DOHH2 (cell line): ENCODE data around the gene KCP.

Experiments used
- H3F3A ChIP-seq: fragments of 200-600 bp; sonication (generic), shearing (Covaris generic); 2 replicates; pipeline ENCODE4 v1.6.0; 2016; ENCODE audit warnings: antibody characterized with exemption, mild to moderate bottlenecking; ENCODE audit not compliant: control insufficient read depth, insufficient read depth
- H3K27ac ChIP-seq: fragments of 200-600 bp; sonication (generic); 2 replicates; pipeline ENCODE4 v1.5.1; 2014; ENCODE audit warnings: low read depth, mild to moderate bottlenecking, low read length, moderate library complexity
- H3K27me3 ChIP-seq: fragments of 200-600 bp; sonication (generic); 2 replicates; pipeline ENCODE4 v1.6.1; 2014; ENCODE audit warnings: mild to moderate bottlenecking, low read length, mixed read lengths; ENCODE audit not compliant: control insufficient read depth
- H3K36me3 ChIP-seq: fragments of 200-600 bp; sonication (generic); 2 replicates; pipeline ENCODE4 v1.6.1; 2014; ENCODE audit warnings: mild to moderate bottlenecking, low read length, moderate library complexity, mixed read lengths; ENCODE audit not compliant: control insufficient read depth
- H3K4me1 ChIP-seq: fragments of 200-600 bp; sonication (generic); 2 replicates; pipeline ENCODE4 v1.6.1; 2014; ENCODE audit warnings: mild to moderate bottlenecking, low read length, mixed read lengths; ENCODE audit not compliant: control insufficient read depth
- H3K4me2 ChIP-seq: fragments of 200-600 bp; sonication (generic); 2 replicates; pipeline ENCODE4 v1.6.0; 2014; ENCODE audit warnings: mild to moderate bottlenecking, low read length, moderate library complexity
- H3K4me3 ChIP-seq: fragments of 200-600 bp; sonication (generic); 2 replicates; pipeline ENCODE4 v1.5.1; 2014; ENCODE audit warnings: mild to moderate bottlenecking, low read length, mixed read lengths
- H3K79me2 ChIP-seq: fragments of 200-600 bp; sonication (generic); 2 replicates; pipeline ENCODE4 v1.6.1; 2014; ENCODE audit warnings: mild to moderate bottlenecking, low read length, mixed read lengths; ENCODE audit not compliant: control insufficient read depth
- H3K9me2 ChIP-seq: fragments of 200-600 bp; sonication (generic); replicated peaks from 2 replicates; pipeline ENCODE4 v1.6.1; 2014; ENCODE audit warnings: mild to moderate bottlenecking, low read length, mixed read lengths; ENCODE audit not compliant: control insufficient read depth
- H3K9me3 ChIP-seq: fragments of 200-600 bp; sonication (generic); 2 replicates; pipeline ENCODE4 v1.6.1; 2014; ENCODE audit warnings: antibody characterized with exemption, low read length, mixed read lengths; ENCODE audit not compliant: control insufficient read depth, insufficient read depth
- H4K20me1 ChIP-seq: fragments of 200-600 bp; sonication (generic); 2 replicates; pipeline ENCODE4 v1.6.0; 2014; ENCODE audit warnings: low read depth, mild to moderate bottlenecking, antibody characterized with exemption, low read length, moderate library complexity; ENCODE audit not compliant: control insufficient read depth, insufficient read depth
- EZH2phosphoT487 ChIP-seq: fragments of 200-600 bp; sonication (generic); IDR thresholded peaks from 2 replicates; pipeline ENCODE4 v1.6.1; 2017; ENCODE audit warnings: borderline replicate concordance, mild to moderate bottlenecking, antibody characterized with exemption, low read length, moderate library complexity, mixed read lengths
- TF ChIP-seq, protein P1 (sequence below): fragments of 200-600 bp; sonication (generic); IDR thresholded peaks from one replicate; pipeline ENCODE4 v1.5.1; 2014; ENCODE audit warnings: antibody characterized with exemption, mild to moderate bottlenecking, low read depth, low read length; ENCODE audit not compliant: poor library complexity, severe bottlenecking

The KCP gene

DNA sequence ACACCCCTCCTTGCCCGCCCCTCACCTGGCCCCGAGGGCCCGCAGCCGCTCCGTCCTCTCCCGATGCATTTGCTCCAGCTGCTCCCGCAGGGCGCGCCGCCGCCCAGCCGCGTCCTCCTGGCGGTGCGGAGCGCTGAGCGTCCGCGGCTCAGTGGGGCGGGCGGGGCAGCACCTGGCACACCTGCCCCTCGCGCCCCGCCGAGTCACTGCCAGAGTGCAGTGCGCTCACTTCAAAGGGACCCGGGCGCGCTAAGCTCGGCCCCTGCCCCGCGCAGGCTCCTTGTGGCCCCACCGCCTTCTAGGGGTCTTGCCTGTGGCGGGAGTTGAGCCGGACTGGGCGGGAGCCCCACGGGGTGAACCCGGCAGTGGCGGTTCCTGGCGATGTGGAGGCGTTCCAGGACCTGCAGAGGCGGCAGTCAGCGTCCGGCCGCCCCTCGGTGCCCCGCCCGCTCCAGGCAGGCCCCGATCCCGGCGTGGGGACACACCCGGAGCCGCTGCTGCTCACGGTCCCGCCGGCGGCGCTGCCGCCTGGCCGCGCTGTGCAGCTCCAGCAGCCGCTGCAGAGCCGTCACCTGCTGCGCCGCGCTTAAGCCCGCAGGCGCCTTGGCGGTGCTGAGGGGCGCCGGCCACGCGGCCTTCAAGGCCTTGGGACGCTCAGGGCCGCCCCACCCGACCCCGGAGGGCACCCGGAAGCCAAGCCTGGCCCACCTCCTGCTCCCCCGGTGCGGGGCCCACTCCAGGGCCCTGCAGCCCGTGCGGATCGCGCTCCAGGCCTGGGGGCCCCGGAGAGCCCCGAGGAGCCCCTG lies 41.2 kb downstream of the KCP start:
- H3K4me2 ChIP-seq = peak overlapping the region; percentile 85
- H3K36me3 ChIP-seq = peaks cover 24% of the 10 kb centered on the region
- peaks cover 9% of the 10 kb centered on the region for H3F3A ChIP-seq
- H3K9me2 ChIP-seq = no peaks in the 10 kb centered on the region
- TF ChIP-seq, protein P1, sequence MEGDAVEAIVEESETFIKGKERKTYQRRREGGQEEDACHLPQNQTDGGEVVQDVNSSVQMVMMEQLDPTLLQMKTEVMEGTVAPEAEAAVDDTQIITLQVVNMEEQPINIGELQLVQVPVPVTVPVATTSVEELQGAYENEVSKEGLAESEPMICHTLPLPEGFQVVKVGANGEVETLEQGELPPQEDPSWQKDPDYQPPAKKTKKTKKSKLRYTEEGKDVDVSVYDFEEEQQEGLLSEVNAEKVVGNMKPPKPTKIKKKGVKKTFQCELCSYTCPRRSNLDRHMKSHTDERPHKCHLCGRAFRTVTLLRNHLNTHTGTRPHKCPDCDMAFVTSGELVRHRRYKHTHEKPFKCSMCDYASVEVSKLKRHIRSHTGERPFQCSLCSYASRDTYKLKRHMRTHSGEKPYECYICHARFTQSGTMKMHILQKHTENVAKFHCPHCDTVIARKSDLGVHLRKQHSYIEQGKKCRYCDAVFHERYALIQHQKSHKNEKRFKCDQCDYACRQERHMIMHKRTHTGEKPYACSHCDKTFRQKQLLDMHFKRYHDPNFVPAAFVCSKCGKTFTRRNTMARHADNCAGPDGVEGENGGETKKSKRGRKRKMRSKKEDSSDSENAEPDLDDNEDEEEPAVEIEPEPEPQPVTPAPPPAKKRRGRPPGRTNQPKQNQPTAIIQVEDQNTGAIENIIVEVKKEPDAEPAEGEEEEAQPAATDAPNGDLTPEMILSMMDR = peak; percentile 25
- TF ChIP-seq EZH2phosphoT487 = peak; percentile 68; the same call in 1 of the 2 replicates
- 0 out of 2 replicates have a peak, but pooled peaks cover 5% of the 10 kb centered on the region for H4K20me1 ChIP-seq
- H3K9me3 ChIP-seq = no peaks in the 10 kb centered on the region
- H3K79me2 ChIP-seq = peaks cover 10% of the 10 kb centered on the region
- peaks cover 6% of the 10 kb centered on the region for H3K27me3 ChIP-seq
- peak overlapping the region; percentile 72 for H3K4me3 ChIP-seq
- H3K4me1 ChIP-seq = peaks cover 38% of the 10 kb centered on the region
- H3K27ac ChIP-seq = no peak overlapping the region

DNA sequence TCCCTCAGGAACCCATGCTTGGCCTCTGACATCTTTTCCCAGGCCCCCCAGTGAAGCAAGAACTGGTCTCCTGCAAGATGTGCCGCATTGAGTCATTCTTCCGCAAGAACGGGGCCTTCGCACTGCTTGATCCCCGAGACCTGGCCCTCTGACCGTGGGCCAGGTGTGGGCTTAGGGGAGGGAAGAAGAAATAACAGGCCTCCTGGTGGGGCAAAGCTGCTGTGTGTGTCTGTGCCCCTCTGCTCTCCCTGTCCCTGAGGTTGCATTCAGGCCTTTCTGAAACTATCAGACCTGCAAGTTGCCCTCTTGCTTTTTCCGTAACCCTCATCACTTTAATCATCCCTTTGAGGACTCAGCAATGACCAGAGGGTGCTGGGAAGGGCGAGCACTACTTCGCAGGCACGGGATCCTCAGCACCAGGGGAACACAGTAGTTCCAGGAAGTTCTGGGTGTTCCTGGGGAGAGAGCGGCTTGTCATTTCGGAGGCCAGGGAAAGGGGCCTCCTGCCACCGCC lies 41.8 kb downstream of the KCP start:
- Histone ChIP-seq H3K4me1 (peaks cover 44% of the 10 kb centered on the region), H3K36me3 (peaks cover 24% of the 10 kb centered on the region), H3K4me3 (peak overlapping the region; percentile 72), H3K79me2 (peaks cover 16% of the 10 kb centered on the region), H3K27ac (no peak overlapping the region), H4K20me1 (0 out of 2 replicates have a peak, but pooled peaks cover 5% of the 10 kb centered on the region), H3F3A (peaks cover 9% of the 10 kb centered on the region), H3K9me3 (no peaks in the 10 kb centered on the region), H3K4me2 (peak overlapping the region; percentile 85), H3K27me3 (peaks cover 6% of the 10 kb centered on the region), H3K9me2 (no peaks in the 10 kb centered on the region)
- no peak for TF ChIP-seq EZH2phosphoT487
- TF ChIP-seq, protein P1 = no peak

DNA sequence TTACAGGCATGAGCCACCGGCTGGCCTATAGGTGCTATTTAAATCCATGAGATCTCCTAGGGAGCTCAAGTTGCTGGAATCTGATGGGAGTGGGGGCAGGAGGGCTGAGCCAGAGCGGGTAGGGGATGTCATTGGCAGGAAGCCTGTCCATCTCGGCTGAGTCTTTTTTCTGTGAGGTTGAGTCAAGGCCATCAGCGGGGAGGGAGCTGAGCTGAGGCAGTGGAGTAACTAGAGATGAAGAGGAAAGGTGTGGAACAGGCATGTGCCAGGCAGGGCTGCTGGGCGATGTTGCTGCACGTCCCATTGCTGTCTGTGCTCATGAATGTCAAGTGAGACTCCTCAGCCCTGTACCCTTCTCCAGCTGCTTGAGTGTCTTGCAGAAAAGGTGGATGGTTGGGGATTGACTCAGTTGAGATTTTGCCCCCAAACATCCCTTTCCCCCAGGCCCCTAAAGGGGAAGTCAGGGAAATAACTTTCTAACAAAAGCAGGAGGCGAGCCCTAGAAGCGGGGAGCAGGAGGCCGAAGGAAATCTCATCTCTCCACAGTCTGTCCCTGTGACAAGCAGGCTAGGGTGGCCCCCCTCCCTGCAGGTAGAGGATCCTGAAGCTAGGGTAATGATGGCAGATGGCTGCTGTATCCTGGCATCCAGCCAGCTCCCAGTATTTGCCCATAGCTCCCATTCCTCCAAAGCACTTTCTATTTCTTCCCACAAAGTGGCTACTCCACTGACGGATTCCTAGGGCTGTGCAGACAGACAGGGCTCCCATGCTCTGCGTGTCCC lies 42.5 kb downstream of the KCP start:
- 0 out of 2 replicates have a peak, but pooled peaks cover 5% of the 10 kb centered on the region for H4K20me1 ChIP-seq
- H3F3A ChIP-seq = peaks cover 9% of the 10 kb centered on the region
- no peak for TF ChIP-seq EZH2phosphoT487
- TF ChIP-seq, protein P1 = no peak
- no peak overlapping the region for H3K4me3 ChIP-seq
- peaks cover 23% of the 10 kb centered on the region for H3K79me2 ChIP-seq
- H3K9me2 ChIP-seq = no peaks in the 10 kb centered on the region
- H3K4me2 ChIP-seq = no peak overlapping the region
- H3K9me3 ChIP-seq = no peaks in the 10 kb centered on the region
- peaks cover 27% of the 10 kb centered on the region for H3K36me3 ChIP-seq
- peaks cover 47% of the 10 kb centered on the region for H3K4me1 ChIP-seq
- H3K27ac ChIP-seq = no peak overlapping the region
- H3K27me3 ChIP-seq = peaks cover 6% of the 10 kb centered on the region
